ENCODE results near the gene SLC26A4.

The SLC26A4 gene

GRCh38 chr7:107754642-107755041 lies 94.0 kb downstream of the SLC26A4 start:
- DNase-seq = no peak

GRCh38 chr7:107758667-107759066 lies 98.0 kb downstream of the SLC26A4 start:
- no peak for DNase-seq

- DNase-seq = no peak
Observed at GRCh38 chr7:107767391-107767790, 106.8 kb downstream of the SLC26A4 start.
